ENCODE measurements around the gene MED9.

MED9 gene

GRCh38 chr17:17503566-17504130 is 26.8 kb downstream of the MED9 start:
- DNase-seq (ENCODE audit: low read depth in 2 of 2, low spot score in 1 of 2): no peak

DNA sequence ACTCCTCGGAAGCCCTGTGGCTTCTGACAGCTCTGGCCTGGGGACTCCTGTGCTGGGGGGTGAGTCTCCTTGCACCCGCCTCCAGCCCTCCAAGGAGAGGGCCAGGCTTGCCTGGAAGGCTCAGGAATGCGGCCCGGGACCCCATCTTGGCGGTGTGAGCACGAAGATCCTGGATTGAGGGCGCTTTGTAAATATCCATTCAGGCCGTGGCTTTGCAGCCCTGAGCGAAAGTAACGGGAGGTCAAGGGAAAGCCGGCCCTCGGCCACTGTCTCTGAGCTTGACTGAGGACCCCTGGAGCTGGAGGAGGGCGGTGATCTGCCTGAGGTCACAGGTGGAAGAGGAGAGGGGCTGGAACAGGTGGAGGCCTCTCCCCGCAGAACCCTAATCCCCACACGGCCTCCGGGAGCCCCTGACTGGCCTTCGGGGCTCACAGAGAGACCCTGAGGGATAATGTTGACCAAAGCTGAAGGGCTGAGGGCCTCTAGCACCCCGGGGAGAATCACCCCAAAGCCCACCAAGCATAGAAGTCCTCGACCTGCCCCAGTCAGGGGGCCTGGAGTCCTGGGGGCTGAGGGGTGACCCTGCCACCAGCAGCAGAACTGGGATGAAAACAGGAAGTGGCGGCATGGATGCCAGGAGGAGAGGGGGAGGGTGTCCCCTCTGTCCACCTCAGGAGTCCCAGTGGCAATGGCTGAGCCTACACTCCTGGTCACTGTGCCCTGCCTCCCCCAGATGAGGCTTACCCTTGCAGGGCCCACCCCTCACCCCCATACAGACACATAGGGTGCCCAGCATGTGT is 27.7 kb downstream of the MED9 start:
- DNase-seq (ENCODE audit: low read depth in 2 of 2, low spot score in 1 of 2): no peak

GRCh38 chr17:17505151-17505550 is 28.4 kb downstream of the MED9 start:
- DNase-seq (ENCODE audit: low read depth in 2 of 2, low spot score in 1 of 2): no peak

GRCh38 chr17:17505610-17506171 is 28.9 kb downstream of the MED9 start:
- DNase-seq (ENCODE audit: low read depth in 2 of 2, low spot score in 1 of 2): no peak

- DNase-seq (ENCODE audit: low read depth in 2 of 2, low spot score in 1 of 2): no peak
These were observed 29.5 kb downstream of the MED9 start for GRCh38 chr17:17506181-17506741.

DNA sequence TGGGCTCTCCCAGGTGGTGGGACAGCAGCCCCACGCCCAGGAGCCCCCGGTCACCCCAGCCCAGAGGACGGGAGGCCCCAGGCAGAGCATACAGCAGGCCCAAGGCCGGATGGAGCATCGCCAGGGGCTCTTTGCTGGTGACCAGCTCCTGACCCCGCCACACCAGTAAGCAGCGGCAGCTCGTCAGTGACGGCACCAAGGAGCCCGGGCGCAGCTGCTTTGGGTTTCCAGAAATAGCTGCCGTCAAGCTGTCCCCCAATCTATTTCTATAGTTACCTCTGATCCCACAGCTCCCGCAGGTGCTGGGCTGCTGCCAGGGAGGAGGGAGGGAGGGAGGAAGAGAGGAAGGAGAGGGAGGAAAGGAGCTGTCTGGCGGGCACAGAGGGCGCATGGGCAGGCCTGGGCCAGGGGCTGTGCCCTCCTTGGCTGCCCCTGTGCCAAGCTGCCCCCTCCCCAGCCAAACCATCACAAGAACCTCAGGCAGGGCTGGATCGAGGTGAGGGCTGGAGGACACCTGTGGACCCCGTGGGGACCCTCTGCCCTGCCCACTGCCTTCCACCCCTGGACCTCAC is 30.2 kb downstream of the MED9 start:
- no peak for DNase-seq (ENCODE audit: low read depth in 2 of 2, low spot score in 1 of 2)

GRCh38 chr17:17507465-17508011 is 30.7 kb downstream of the MED9 start:
- no peak for DNase-seq (ENCODE audit: low read depth in 2 of 2, low spot score in 1 of 2)

GRCh38 chr17:17508019-17508535 is 31.3 kb downstream of the MED9 start:
- DNase-seq (ENCODE audit: low read depth in 2 of 2, low spot score in 1 of 2): no peak

- DNase-seq (ENCODE audit: low read depth in 2 of 2, low spot score in 1 of 2): no peak
These were observed 32.1 kb downstream of the MED9 start for GRCh38 chr17:17508646-17509591.

GRCh38 chr17:17509601-17510425 is 33.0 kb downstream of the MED9 start:
- no peak for DNase-seq (ENCODE audit: low read depth in 2 of 2, low spot score in 1 of 2)

GRCh38 chr17:17510456-17511292 is 33.9 kb downstream of the MED9 start:
- DNase-seq (ENCODE audit: low read depth in 2 of 2, low spot score in 1 of 2): no peak

DNA sequence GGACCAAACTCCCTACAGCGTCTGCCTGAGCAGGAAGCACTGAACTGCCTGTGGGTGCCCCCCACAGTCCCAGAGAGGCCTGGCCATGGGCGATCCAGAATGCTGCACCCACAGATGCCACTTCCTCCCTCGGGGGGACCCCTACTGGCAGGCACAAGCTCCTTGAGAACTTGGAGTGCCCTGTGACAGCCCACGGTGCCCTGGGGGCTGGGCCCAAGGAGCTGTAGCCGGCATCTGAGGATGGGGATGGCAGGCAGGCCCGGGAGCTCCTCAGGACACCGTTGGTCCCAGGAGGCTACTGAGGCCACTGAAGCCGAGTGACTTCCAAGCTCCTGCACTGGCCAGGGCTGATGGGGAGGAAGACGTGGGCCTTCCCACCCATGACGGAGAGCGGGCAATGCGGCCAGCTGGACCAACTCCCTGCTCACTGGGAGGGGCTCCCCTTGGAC is 34.5 kb downstream of the MED9 start:
- DNase-seq (ENCODE audit: low read depth in 2 of 2, low spot score in 1 of 2): no peak

DNA sequence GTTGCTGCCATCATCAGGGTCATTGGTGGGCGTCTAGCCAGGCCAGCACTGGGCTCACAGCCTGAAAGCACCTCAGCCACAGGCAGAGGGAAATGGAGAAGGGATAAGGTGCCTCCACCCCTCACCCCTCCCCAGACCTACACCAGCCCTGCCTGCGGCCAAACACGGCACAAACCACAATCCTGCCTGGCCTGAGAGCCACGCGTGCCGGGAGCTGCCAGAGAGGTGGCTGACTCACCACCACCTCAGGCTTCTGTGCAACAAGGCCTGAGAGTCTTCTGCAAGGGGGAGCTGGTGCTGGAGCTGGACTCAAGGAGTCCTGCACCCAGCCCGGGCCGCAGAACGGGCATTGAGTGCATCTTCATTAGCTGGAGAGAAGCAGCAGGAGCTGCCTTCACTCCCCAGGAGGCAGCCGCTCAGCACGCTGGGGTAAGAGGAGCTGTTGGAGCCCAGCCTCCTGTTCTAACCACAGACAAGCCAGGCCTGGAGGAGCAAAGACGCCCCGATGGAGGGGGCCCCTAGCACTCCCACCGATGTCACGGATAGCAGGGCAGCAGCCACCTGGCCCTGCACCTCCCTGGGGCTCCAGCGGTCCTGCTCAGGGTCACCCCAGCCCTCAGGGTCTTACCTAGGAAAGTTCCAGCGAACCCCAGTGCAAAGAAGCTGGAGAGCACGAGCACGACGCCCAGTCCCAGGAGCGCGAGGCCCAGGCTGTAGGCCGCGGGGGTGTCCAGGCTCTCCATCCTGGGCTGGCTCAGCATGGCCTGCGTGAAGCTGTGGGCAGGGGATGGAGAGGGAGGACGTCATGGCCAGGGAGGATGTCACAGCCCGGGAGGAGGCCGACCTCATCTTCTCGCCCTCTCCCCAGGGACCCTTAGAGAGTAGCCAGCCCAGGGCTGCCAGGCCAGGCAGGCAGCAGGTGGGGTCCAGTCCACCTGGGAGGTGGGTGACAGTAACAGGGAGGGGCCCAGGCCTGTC is 35.4 kb downstream of the MED9 start:
- DNase-seq (ENCODE audit: low read depth in 2 of 2, low spot score in 1 of 2): no peak

DNA sequence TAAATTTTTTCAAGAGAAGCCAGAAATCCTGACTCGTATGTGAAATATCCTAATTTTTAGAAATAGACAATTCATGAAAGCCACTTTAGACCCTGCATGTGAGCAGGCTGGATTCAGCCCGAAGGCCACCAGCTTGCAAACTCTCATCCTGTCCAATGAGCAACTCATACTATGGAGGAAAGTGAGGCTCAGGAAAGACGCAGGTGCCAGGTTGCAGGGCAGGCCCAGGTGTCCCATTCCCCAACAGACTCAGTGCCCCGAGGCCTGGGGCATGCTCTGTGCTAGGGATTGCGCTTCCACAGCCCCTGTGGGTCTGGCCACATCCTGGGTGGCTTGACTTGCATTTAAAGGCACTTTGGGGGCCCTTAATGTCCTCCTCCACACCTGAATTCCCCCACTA is 36.1 kb downstream of the MED9 start:
- no peak for DNase-seq (ENCODE audit: low read depth in 2 of 2, low spot score in 1 of 2)

DNA sequence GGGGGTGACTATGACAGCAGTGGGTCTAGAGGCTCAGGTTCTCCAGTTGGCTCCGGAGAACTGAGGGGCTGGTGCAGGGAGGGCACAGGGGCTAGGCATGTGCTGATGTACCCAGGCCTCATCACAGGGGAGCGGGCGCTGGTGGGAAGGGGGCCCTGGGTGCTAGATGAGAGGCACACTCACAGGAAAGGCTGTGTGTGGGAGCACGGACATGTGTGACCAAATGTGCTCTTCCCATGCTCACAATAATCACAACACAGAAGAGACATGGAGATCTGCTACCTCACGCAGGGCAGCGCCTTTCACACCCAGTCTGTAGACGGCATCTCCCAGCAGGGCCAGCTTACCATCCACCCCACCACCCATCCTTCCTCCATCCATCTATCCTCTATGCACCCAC is 36.8 kb downstream of the MED9 start:
- DNase-seq (ENCODE audit: low read depth in 2 of 2, low spot score in 1 of 2): no peak

GRCh38 chr17:17514361-17514992 is 37.7 kb downstream of the MED9 start:
- no peak for DNase-seq (ENCODE audit: low read depth in 2 of 2, low spot score in 1 of 2)

All from stimulated activated CD8-positive, alpha-beta memory T cell treated with anti-CD3 and anti-CD28 coated beads, Interleukin-4, amount 100 ng/mL, for 4 hours (primary cell).